PFSK-1 (cell line): ENCODE data around the gene EXOC4.

Experiments
- FOXP2 ChIP-seq: optimal IDR thresholded peaks from 2 replicates; pipeline ENCODE3; 2011; ENCODE audit warnings: borderline replicate concordance, control low read depth, inconsistent platforms; ENCODE audit not compliant: insufficient read depth; ENCODE audit errors: extremely low read length, extremely low read depth
- POLR2AphosphoS5 ChIP-seq: IDR thresholded peaks from 2 replicates; pipeline ENCODE4 v1.6.1; 2012; ENCODE audit warnings: low read depth, mild to moderate bottlenecking, control low read depth, low read length, moderate library complexity
- REST ChIP-seq, 2 experiments: IDR thresholded peaks; 2 replicates each; pipeline versions ENCODE4 v1.6.1 to v1.8.0; 2011 to 2012; ENCODE audit warnings: low read depth in 2 of 2, low read length in 2 of 2, control low read depth in 1 of 2, inconsistent platforms in 1 of 2, mild to moderate bottlenecking in 1 of 2, moderate library complexity in 1 of 2; ENCODE audit not compliant: insufficient read depth in 1 of 2
- SIN3A ChIP-seq: IDR thresholded peaks from 2 replicates; pipeline ENCODE4 v1.6.1; 2012; ENCODE audit warnings: mild to moderate bottlenecking, low read length, moderate library complexity, borderline replicate concordance; ENCODE audit not compliant: insufficient read depth
- TAF1 ChIP-seq: IDR thresholded peaks from 2 replicates; pipeline ENCODE4 v1.6.1; 2012; ENCODE audit warnings: low read length, control low read depth, borderline replicate concordance; ENCODE audit not compliant: insufficient read depth

- TF ChIP-seq POLR2AphosphoS5 (no peak), FOXP2 (no peak), TAF1 (no peak), REST (IDR thresholded peaks at IDR 0.05; ENCODE audit: insufficient read depth in 1 of 2, low read depth in 2 of 2, low read length in 2 of 2) (no peak), SIN3A (no peak)
Measured at GRCh38 chr7:133367561-133367960, 114.7 kb downstream of the EXOC4 start.
